ENCODE results near the gene ANAPC5.

ANAPC5 gene

GRCh38 chr12:121357331-121357730 is 5.1 kb upstream of the ANAPC5 start:
- no peaks in the 10 kb centered on the region for H3K36me3 Mint-ChIP-seq (ENCODE audit: low read depth)
- no peaks in the 10 kb centered on the region for H3K9me3 Mint-ChIP-seq
- TF ChIP-seq CTCF (IDR thresholded peaks at IDR 0.05) = no peak
- H3K4me3 Mint-ChIP-seq = no peak overlapping the region
- H3K27ac Mint-ChIP-seq = no peak overlapping the region
- DNase-seq = no peak
- H3K27me3 Mint-ChIP-seq (ENCODE audit: low read depth, poor library complexity) = peaks cover 33% of the 10 kb centered on the region
- peaks cover 16% of the 10 kb centered on the region for H3K4me1 Mint-ChIP-seq

GRCh38 chr12:121356657-121357056 is 4.4 kb upstream of the ANAPC5 start:
- Mint-ChIP-seq H3K36me3 (ENCODE audit: low read depth) (no peaks in the 10 kb centered on the region), H3K9me3 (no peaks in the 10 kb centered on the region), H3K4me1 (peaks cover 20% of the 10 kb centered on the region), H3K27ac (no peak overlapping the region), H3K4me3 (no peak overlapping the region), H3K27me3 (ENCODE audit: low read depth, poor library complexity) (peaks cover 36% of the 10 kb centered on the region)
- no peak for TF ChIP-seq CTCF (IDR thresholded peaks at IDR 0.05)
- DNase-seq = no peak

GRCh38 chr12:121355818-121356217 is 3.6 kb upstream of the ANAPC5 start:
- no peaks in the 10 kb centered on the region for H3K9me3 Mint-ChIP-seq
- H3K27me3 Mint-ChIP-seq (ENCODE audit: low read depth, poor library complexity) = peaks cover 36% of the 10 kb centered on the region
- no peak for TF ChIP-seq CTCF (IDR thresholded peaks at IDR 0.05)
- no peak overlapping the region for H3K27ac Mint-ChIP-seq
- no peaks in the 10 kb centered on the region for H3K36me3 Mint-ChIP-seq (ENCODE audit: low read depth)
- no peak overlapping the region for H3K4me3 Mint-ChIP-seq
- no peak for DNase-seq
- H3K4me1 Mint-ChIP-seq = peaks cover 23% of the 10 kb centered on the region

GRCh38 chr12:121352682-121353018 is 439 bp upstream of the ANAPC5 start:
- peak overlapping the region; percentile 99 for H3K27ac Mint-ChIP-seq
- H3K27me3 Mint-ChIP-seq (ENCODE audit: low read depth, poor library complexity) = peaks cover 13% of the 10 kb centered on the region
- peak overlapping the region; percentile 95 for H3K4me3 Mint-ChIP-seq
- no peak for DNase-seq
- H3K36me3 Mint-ChIP-seq (ENCODE audit: low read depth) = no peaks in the 10 kb centered on the region
- peaks cover 28% of the 10 kb centered on the region for H3K4me1 Mint-ChIP-seq
- no peak for TF ChIP-seq CTCF (IDR thresholded peaks at IDR 0.05)
- H3K9me3 Mint-ChIP-seq = no peaks in the 10 kb centered on the region

- peaks cover 37% of the 10 kb centered on the region for H3K36me3 Mint-ChIP-seq (ENCODE audit: low read depth)
- H3K4me3 Mint-ChIP-seq = no peak overlapping the region
- no peak for TF ChIP-seq CTCF (IDR thresholded peaks at IDR 0.05)
- no peaks in the 10 kb centered on the region for H3K9me3 Mint-ChIP-seq
- no peaks in the 10 kb centered on the region for H3K27me3 Mint-ChIP-seq (ENCODE audit: low read depth, poor library complexity)
- no peak for DNase-seq
- peaks cover 8% of the 10 kb centered on the region for H3K4me1 Mint-ChIP-seq
- H3K27ac Mint-ChIP-seq = peak overlapping the region; percentile 20
These were observed 5.5 kb downstream of the ANAPC5 start for GRCh38 chr12:121346747-121347146.

GRCh38 chr12:121345151-121345815 is 6.9 kb downstream of the ANAPC5 start:
- no peaks in the 10 kb centered on the region for H3K27me3 Mint-ChIP-seq (ENCODE audit: low read depth, poor library complexity)
- DNase-seq = no peak
- no peak overlapping the region for H3K4me3 Mint-ChIP-seq
- H3K27ac Mint-ChIP-seq = no peak overlapping the region
- TF ChIP-seq CTCF (IDR thresholded peaks at IDR 0.05) = no peak
- H3K9me3 Mint-ChIP-seq = no peaks in the 10 kb centered on the region
- H3K36me3 Mint-ChIP-seq (ENCODE audit: low read depth) = peaks cover 51% of the 10 kb centered on the region
- no peaks in the 10 kb centered on the region for H3K4me1 Mint-ChIP-seq
